MM.1S (cell line): Measurements from ENCODE around the gene SLC10A3.

ENCODE experiments used
- CTCF ChIP-seq: fragments of 300-600 bp; sonication (generic); IDR thresholded peaks from 2 replicates; pipeline ENCODE4 v1.5.1; 2016; ENCODE audit warnings: antibody characterized with exemption, low read length, mixed read lengths
- EZH2 ChIP-seq: fragments of 300-600 bp; sonication (generic); optimal IDR thresholded peaks from 2 replicates; pipeline ENCODE3; 2017; ENCODE audit warnings: low read depth, mild to moderate bottlenecking, antibody characterized with exemption, low read length, mixed read lengths
- EZH2phosphoT487 ChIP-seq: fragments of 300-600 bp; sonication (generic); IDR thresholded peaks from 2 replicates; pipeline ENCODE4 v1.6.1; 2018; ENCODE audit warnings: antibody characterized with exemption, low read length

GRCh38 chrX:154495472-154495922 is 5.1 kb upstream of the SLC10A3 start:
- no peak for TF ChIP-seq CTCF
- no peak for TF ChIP-seq EZH2
- TF ChIP-seq EZH2phosphoT487: no peak
